ENCODE measurements around the gene MYL9. TPM values are rescaled to one million over a fixed set of nuclear protein-coding genes. Genes with fewer than 3 reads are reported as not detected.
A peak's percentile ranks its signal among the peaks of the same experiment; 100 is the strongest.

The MYL9 gene
- under 1 TPM; 0.12 to 0.29 TPM for total RNA-seq

- ChIA-PET POLR2A (no interaction called here), CTCF (no interaction called here)
- no peak within 1 kb of the TSS for H3K4me3 Mint-ChIP-seq
- no peaks in the 10 kb centered on the region for H3K36me3 Mint-ChIP-seq
- H3K27me3 Mint-ChIP-seq: peaks cover 3% of the 10 kb centered on the region
- H3K9me3 Mint-ChIP-seq: no peaks in the 10 kb centered on the region
- no peak for DNase-seq
- no peak within 1 kb of the TSS for H3K27ac Mint-ChIP-seq
- intact Hi-C loops (cut with micrococcal nuclease): no loop called here
- H3K4me1 Mint-ChIP-seq (ENCODE audit: low read depth): no peaks in the 10 kb centered on the region
Observed at GRCh38 chr20:36541227-36541767, at the start of gene MYL9. Gene MYL9 (plus strand): TSS chr20:36541519. CDS start chr20:36544885, 3,366 bp downstream.

- Mint-ChIP-seq H3K4me1 (ENCODE audit: low read depth) (peaks cover 35% of the 10 kb centered on the region), H3K36me3 (no peaks in the 10 kb centered on the region), H3K4me3 (no peak overlapping the region), H3K9me3 (no peaks in the 10 kb centered on the region), H3K27me3 (no peaks in the 10 kb centered on the region), H3K27ac (peak overlapping the region; percentile 77)
- CTCF ChIA-PET: interaction anchor here (0.6 to 2.0 kb wide), 9 partner anchors 9 to 219 kb away, joined by 3 to 10 read pairs (median 4); partner anchors contain the start of gene RAB5IF
- peak; percentile 80 for DNase-seq
- intact Hi-C loops (cut with micrococcal nuclease): loop anchor here (2.0 to 5.0 kb wide), 2 partner anchors 27 to 290 kb away; no protein-coding TSS in a partner anchor
- POLR2A ChIA-PET: interaction anchor here (0.6 to 2.5 kb wide), 3 partner anchors 14 to 26 kb away, joined by 3 to 14 read pairs (median 3); no protein-coding TSS in a partner anchor
Observed at GRCh38 chr20:36491901-36492617, 49.3 kb upstream of the MYL9 start.

GRCh38 chr20:36493051-36493800 lies 48.1 kb upstream of the MYL9 start:
- H3K27ac Mint-ChIP-seq: no peak overlapping the region
- no peaks in the 10 kb centered on the region for H3K27me3 Mint-ChIP-seq
- H3K9me3 Mint-ChIP-seq: no peaks in the 10 kb centered on the region
- H3K4me3 Mint-ChIP-seq: no peak overlapping the region
- ChIA-PET POLR2A (interaction anchor here (2.5 kb wide), 1 partner anchor 27 kb away, joined by 14 read pairs; no protein-coding TSS in a partner anchor), CTCF (interaction anchor here (0.9 to 2.0 kb wide), 6 partner anchors 21 to 293 kb away, joined by 3 to 10 read pairs (median 4); no protein-coding TSS in a partner anchor)
- DNase-seq: peak; percentile 55
- H3K36me3 Mint-ChIP-seq: no peaks in the 10 kb centered on the region
- intact Hi-C loops (cut with micrococcal nuclease): loop anchor here (2.0 to 5.0 kb wide), 2 partner anchors 28 to 291 kb away; no protein-coding TSS in a partner anchor
- peaks cover 35% of the 10 kb centered on the region for H3K4me1 Mint-ChIP-seq (ENCODE audit: low read depth)

DNA sequence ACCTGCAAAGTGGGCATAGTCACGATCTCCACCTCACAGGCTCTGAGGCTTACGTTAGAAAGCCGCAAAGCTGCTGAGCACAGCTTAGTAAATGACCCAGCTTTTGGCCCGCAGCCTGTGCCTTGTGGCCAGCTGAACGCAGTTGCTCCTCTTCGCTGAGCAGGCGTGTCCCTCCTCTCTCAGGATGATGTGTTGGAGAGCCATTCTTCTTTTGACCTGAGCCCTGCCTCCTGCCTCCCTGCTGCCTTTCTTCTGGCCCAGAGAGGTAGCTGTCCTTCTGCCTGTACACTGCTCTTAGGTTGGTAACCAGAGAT lies 47.6 kb upstream of the MYL9 start:
- H3K27me3 Mint-ChIP-seq: no peaks in the 10 kb centered on the region
- POLR2A ChIA-PET: no interaction called here
- no peaks in the 10 kb centered on the region for H3K9me3 Mint-ChIP-seq
- no peak overlapping the region for H3K27ac Mint-ChIP-seq
- intact Hi-C loops (cut with micrococcal nuclease): loop anchor here (2.0 to 5.0 kb wide), 2 partner anchors 29 to 291 kb away; no protein-coding TSS in a partner anchor
- DNase-seq: no peak
- no peak overlapping the region for H3K4me3 Mint-ChIP-seq
- peaks cover 35% of the 10 kb centered on the region for H3K4me1 Mint-ChIP-seq (ENCODE audit: low read depth)
- H3K36me3 Mint-ChIP-seq: peaks cover 1% of the 10 kb centered on the region
- CTCF ChIA-PET: no interaction called here

GRCh38 chr20:36496707-36497669 lies 44.3 kb upstream of the MYL9 start:
- Mint-ChIP-seq H3K27ac (no peak overlapping the region), H3K4me3 (no peak overlapping the region), H3K4me1 (ENCODE audit: low read depth) (peaks cover 29% of the 10 kb centered on the region), H3K36me3 (peaks cover 1% of the 10 kb centered on the region), H3K27me3 (no peaks in the 10 kb centered on the region), H3K9me3 (no peaks in the 10 kb centered on the region)
- ChIA-PET CTCF (interaction anchor here (0.6 kb wide), 1 partner anchor 294 kb away, joined by 3 read pairs; no protein-coding TSS in a partner anchor), POLR2A (no interaction called here)
- intact Hi-C loops (cut with micrococcal nuclease): no loop called here
- no peak for DNase-seq

DNA sequence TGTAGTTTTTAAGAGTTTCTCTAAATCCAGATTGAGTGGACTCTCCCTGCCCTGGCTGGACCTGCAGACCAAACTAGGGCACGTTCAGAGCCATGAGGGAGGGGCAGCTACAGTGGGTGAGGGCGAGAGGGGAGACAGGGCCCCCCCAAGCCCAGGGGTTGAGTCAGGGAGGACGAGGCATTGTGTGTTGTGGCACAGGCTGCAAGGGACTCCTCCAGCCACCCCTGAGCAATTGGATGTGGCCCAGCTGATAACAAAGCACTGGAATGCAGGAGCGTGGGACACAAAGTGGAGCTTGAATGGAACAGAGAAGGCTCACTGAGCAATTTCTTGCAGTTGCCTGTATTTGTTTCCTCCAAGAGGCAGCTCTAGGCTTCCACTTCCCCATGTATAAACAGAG lies 43.5 kb upstream of the MYL9 start:
- no peaks in the 10 kb centered on the region for H3K9me3 Mint-ChIP-seq
- DNase-seq: no peak
- no peaks in the 10 kb centered on the region for H3K27me3 Mint-ChIP-seq
- CTCF ChIA-PET: no interaction called here
- intact Hi-C loops (cut with micrococcal nuclease): no loop called here
- no peak overlapping the region for H3K4me3 Mint-ChIP-seq
- H3K4me1 Mint-ChIP-seq (ENCODE audit: low read depth): peaks cover 23% of the 10 kb centered on the region
- H3K27ac Mint-ChIP-seq: no peak overlapping the region
- peaks cover 1% of the 10 kb centered on the region for H3K36me3 Mint-ChIP-seq
- POLR2A ChIA-PET: no interaction called here

DNA sequence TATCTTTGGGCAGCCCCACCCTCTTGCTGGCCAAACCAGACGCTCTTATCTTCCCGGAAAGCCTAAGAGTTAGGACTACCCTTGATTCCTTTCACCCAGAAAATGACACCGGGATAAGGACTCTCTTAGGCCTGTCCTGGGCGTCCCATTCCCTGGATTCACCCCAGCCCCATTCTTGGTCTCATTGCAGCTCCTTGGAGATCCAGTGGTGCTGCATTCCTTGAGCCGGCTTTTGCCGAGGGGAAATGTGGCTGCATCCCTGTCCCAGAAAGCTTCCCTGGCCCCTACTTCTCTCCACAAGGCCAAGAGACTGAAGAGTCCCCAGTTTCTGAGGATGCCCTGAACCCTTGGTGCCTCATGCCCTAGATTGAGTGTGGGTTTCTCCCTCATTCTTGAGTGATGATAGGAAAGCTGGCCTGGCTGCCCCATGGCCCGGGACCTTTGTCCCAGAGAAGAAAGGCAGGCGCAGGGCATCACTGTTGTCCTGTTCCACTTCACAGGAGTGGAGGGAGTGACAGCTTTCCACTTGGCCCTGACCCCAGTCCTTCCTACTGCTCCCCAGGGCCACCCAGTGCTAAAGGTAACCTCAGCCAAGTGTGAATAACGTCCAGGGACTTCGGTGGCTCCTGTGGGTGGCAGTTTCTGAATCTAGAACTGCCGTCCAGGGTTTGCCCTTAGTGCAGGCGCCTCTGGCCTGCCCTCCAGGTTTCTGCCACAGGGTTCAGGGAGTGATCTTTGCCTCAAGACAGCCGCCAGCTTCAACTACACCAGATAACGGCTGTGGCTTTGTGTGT lies 42.7 kb upstream of the MYL9 start:
- CTCF ChIA-PET: no interaction called here
- no peaks in the 10 kb centered on the region for H3K27me3 Mint-ChIP-seq
- no peak overlapping the region for H3K4me3 Mint-ChIP-seq
- peaks cover 20% of the 10 kb centered on the region for H3K4me1 Mint-ChIP-seq (ENCODE audit: low read depth)
- POLR2A ChIA-PET: no interaction called here
- peaks cover 4% of the 10 kb centered on the region for H3K36me3 Mint-ChIP-seq
- no peaks in the 10 kb centered on the region for H3K9me3 Mint-ChIP-seq
- intact Hi-C loops (cut with micrococcal nuclease): no loop called here
- no peak overlapping the region for H3K27ac Mint-ChIP-seq
- DNase-seq: no peak

GRCh38 chr20:36499211-36499610 lies 42.1 kb upstream of the MYL9 start:
- ChIA-PET CTCF (no interaction called here), POLR2A (no interaction called here)
- Mint-ChIP-seq H3K4me1 (ENCODE audit: low read depth) (peaks cover 16% of the 10 kb centered on the region), H3K27ac (no peak overlapping the region), H3K9me3 (no peaks in the 10 kb centered on the region), H3K27me3 (no peaks in the 10 kb centered on the region), H3K4me3 (no peak overlapping the region), H3K36me3 (peaks cover 5% of the 10 kb centered on the region)
- no peak for DNase-seq
- intact Hi-C loops (cut with micrococcal nuclease): no loop called here

DNA sequence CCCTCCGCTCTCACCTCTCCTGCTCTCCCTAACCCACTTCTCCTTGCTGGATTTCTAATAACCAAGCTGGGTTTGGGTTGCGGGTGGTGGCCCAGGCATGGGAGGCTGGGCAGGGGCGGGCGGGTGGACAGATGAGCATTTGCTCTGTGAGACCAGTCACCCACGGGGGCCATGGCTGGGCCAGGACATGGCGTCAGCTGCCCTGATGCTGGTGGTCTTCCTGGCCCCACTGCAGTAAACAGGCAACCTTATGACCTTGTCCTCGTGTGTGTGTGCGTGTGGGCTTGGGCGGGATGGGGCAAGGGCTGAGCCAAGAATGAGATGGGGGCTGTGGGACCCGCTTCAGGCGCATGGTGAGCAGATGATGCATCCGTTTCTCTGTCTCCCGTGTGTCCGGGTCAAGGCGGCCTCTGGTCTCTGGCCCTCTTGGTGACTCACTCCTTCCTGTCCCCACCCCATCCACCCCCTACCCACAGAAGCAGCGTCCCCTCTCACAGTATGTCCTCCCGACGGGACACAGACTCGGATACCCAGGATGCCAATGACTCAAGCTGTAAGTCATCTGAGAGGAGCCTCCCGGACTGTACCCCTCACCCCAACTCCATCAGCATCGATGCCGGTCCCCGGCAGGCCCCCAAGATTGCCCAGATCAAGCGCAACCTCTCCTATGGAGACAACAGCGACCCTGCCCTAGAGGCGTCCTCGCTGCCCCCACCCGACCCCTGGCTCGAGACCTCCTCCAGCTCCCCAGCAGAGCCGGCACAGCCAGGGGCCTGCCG lies 41.4 kb upstream of the MYL9 start:
- POLR2A ChIA-PET: no interaction called here
- DNase-seq: no peak
- intact Hi-C loops (cut with micrococcal nuclease): no loop called here
- Mint-ChIP-seq H3K27ac (peak overlapping the region; percentile 28), H3K27me3 (no peaks in the 10 kb centered on the region), H3K9me3 (no peaks in the 10 kb centered on the region), H3K4me1 (ENCODE audit: low read depth) (peaks cover 16% of the 10 kb centered on the region), H3K36me3 (peaks cover 9% of the 10 kb centered on the region), H3K4me3 (no peak overlapping the region)
- CTCF ChIA-PET: interaction anchor here (1.2 kb wide), 1 partner anchor 60 kb away, joined by 4 read pairs; no protein-coding TSS in a partner anchor

DNA sequence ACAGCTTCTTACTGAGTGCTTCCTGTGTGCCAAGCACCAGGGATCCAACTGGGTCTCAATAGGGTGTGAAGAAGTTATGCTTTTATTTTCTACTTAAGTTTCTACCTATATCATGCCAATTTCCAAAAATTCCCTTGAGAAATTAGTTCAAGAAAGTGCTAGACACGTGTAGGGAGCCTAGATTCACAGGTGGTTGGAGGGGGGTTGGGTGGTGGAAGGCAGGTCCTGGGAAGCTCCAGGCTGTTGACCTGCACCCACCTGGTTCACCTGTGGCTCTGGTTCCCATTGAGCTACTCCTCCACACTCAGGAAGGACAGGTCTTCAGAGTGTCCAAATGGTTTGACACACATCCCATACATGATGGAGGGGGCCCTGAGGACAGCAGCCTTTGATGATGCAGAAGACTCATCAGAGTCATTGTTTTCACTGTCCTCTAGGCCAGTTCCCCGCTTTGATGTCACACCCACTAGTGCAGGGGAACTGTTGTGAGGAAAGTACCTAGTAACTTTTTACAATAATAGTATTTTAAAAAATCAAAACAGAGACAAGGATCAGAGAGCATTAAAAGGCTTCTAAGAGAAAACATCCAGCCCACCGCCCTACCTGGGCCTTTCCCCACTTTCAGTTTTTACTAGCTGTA lies 39.8 kb upstream of the MYL9 start:
- DNase-seq: peak; percentile 46
- POLR2A ChIA-PET: no interaction called here
- intact Hi-C loops (cut with micrococcal nuclease): no loop called here
- Mint-ChIP-seq H3K36me3 (peaks cover 9% of the 10 kb centered on the region), H3K9me3 (no peaks in the 10 kb centered on the region), H3K27me3 (no peaks in the 10 kb centered on the region), H3K4me1 (ENCODE audit: low read depth) (peaks cover 16% of the 10 kb centered on the region), H3K4me3 (no peak overlapping the region), H3K27ac (peak overlapping the region; percentile 80)
- CTCF ChIA-PET: interaction anchor here (0.8 to 1.2 kb wide), 3 partner anchors 9 to 103 kb away, joined by 3 to 4 read pairs (median 3); no protein-coding TSS in a partner anchor
